Stimulated activated CD4-positive, alpha-beta T cell treated with anti-CD3 and anti-CD28 coated beads, Interleukin-2, amount 100 ng/mL, for 48 hours (primary cell): Measurements from ENCODE around the gene PPARD.
"Not testable (repeated sequence)": the region's sequence is repeated elsewhere in the genome, so short reads cannot be mapped to it uniquely, and the experiment has no call there.

ENCODE experiments used
- DNase-seq, 2 donors: peaks; one replicate each; pipeline ENCODE4 v3.0.0-alpha.2; 2020

PPARD gene

GRCh38 chr6:35388030-35388429, 45.7 kb downstream of the PPARD start:
- no peak for DNase-seq

DNA sequence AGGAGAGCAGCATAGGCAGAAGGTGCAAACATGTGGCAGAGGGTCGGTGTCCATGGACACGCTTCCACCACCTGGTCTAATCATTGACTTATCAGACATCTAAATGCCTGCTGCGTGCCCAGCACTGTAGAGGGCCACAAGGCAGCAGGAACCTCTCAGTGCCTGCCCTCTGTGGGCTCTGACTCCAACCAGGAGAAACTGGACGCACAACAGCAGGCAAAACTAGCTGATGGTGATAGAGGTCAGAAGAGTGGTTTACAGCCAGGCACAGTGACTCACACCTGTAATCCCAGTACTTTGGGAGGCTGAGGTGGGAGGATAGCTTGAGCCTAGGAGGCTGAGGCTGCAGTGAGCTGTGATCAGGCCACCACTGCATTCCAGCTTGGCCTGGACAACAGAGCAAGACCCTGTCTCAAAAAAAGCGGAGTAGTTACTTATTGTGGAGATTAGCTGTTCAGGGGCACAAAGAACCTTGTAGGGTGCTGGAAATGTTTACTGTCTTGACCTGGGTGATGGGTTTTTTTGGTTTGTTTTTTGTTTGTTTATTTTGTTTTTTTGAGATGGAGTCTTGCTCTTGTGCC, 46.5 kb downstream of the PPARD start:
- no peak for DNase-seq

DNA sequence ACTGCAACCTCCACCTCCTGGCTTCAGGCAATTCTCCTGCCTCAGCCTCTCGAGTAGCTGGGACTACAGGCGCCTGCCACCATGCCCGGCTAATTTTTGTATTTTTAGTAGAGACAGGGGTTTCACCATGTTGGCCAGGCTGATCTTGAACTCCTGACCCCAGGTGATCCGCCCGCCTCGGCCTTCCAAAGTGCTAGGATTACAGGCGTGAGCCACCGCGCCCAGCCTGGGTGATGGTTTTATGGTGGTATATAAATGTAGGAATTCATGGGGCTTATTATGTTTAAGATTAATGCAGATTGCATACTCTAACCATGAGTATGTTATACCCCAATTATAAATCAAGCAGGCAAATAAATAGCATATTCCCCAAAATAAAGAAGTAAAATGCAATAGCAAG, 47.0 kb downstream of the PPARD start:
- DNase-seq = not testable (repeated sequence)

- no peak for DNase-seq
Measured at GRCh38 chr6:35391240-35391968, 49.0 kb downstream of the PPARD start.

GRCh38 chr6:35392111-35392702, 49.8 kb downstream of the PPARD start:
- no peak for DNase-seq

DNA sequence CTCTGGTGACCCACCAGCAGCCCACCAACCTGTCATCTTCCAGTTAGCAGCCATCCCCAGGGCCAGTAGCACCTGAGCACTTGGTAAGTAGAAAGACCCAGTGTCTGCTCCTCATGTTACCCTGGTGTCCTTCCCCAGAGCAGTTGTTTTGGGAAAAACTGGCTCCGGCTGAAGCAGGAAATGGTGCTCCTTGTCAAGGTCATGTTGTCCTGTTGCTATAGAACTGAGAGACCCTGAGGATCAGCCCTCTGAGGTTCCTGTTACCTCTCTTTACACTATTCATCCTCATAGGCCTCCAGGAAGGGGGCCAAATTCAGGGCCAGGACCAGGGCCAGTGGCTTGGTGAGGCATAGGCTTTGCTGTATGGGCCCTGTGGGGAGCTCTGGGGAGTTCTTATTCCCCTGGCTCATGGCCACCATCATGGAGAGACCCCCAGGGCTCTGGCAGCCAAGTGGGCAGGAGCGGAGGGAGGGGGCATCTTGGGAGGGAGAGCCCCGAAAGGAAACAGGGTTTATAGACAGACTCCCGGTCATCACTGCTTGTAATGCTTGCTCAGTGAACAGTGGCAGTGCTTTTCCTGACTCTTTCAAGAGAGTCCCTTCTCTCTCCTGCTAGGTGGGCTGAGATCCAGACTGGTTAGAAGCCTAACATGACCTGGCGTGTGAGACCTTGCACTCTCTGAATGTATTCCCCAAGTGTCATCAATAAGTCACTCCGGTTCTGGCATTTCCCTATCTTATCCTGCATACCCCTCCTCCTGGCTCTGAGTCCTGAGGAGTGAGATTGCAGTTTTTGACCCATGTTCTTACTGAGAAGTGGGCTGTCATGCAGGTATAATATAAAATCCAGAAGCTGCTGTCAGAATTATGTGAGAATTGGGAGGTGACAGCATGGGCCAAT, 50.7 kb downstream of the PPARD start:
- no peak for DNase-seq

GRCh38 chr6:35396991-35397390, 54.6 kb downstream of the PPARD start:
- DNase-seq = no peak

- no peak for DNase-seq
Measured at GRCh38 chr6:35397806-35398418, 55.6 kb downstream of the PPARD start.

DNA sequence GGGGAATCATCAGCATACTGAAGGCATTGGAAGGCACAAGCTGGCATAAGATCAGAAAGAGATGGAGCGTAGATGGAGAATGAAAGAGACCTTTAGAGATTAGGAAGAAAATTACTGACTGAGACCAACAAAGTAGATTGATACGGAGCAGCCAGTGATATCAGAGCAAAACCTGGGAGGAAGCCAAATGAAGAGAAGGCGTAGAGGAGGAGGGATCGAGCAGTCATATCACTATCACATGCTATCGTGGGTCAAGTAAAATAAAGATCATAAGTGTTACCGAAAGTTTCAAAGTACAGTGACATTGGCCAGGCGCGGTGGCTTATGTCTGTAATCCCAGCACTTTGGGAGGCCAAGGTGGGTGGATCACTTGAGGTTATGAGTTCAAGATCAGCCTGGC, 56.2 kb downstream of the PPARD start:
- DNase-seq = no peak

DNA sequence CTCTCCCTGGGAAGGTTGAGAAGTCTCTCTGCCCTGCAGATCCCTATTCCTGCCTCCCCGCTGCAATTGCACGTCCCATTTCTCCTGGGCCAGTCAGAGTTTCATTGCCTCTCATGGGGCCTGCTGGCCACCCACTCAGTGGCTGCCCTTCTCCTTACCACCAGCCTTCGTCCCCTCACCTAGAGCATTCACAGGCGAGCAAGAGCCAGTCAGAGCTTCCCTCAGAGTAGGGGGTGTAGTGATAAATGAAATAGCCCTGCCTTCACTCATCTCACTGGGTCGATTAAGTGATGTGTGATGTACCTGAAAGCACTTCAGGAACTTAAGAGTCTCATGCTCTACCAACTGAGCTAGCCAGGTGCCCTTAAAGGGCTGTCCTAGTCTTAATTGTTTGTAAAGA, 57.8 kb downstream of the PPARD start:
- no peak for DNase-seq

DNA sequence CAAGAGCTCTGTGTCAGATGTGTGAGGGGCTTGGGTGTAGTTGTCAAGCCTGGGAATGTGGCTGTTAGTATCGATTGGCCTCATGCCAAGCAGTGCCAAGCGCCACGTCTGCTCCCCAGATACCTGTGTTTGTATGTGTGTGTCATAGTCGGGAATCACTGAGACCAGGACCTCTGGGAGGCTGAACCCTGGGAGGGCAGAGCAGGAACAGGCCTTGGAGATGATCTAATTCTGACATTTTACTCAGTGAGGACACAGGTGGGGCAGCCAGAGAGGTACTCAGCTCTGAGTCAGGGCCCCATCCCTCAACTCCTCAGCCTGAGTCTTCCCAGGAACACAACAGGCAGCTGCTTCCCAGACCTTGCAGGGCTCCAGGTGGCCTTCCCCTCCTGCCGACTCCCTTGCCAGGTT, 58.5 kb downstream of the PPARD start:
- no peak for DNase-seq

- DNase-seq = no peak
Measured at GRCh38 chr6:35401514-35401913, 59.2 kb downstream of the PPARD start.

- DNase-seq = no peak
Measured at GRCh38 chr6:35402136-35402855, 59.9 kb downstream of the PPARD start.

GRCh38 chr6:35402856-35403191, 60.5 kb downstream of the PPARD start:
- DNase-seq = no peak

- DNase-seq = no peak
Measured at GRCh38 chr6:35403544-35404442, 61.4 kb downstream of the PPARD start.

DNA sequence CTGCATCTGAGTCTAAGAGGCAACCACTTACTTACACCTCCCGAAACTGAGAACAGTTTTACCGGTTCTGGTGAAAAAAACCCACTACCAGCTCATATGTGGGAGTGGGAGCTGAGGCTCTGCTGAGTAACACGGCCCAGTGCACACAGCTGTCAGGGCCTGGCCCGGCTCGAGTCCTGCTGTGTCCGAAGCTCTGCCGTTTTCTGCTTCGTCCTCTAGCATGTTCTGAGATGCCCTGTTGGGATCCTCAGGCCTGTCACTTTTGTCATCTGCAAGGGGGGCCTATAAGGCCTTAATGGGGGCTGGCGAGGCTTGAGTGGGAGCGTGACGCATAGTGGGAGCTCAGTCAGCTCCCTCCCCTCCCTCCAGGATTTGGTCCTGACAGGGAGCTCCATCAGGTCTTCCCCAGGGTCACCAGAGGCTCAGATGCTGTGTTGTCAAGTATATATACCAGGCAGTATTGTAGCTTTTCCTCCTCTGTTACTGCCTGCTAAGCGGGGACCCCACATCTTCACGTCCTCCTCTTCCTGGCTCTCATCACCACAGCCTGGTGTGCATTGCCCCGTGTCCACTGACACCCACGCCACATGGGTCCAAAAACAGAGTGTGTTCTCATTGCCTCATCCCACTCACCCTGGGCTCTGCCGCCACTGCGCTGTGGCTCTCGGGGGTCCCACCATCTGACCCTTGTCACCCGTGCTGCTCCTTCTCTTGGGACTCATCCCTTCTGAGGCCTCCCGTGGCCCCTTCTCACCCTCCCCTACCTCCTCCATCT, 64.5 kb downstream of the PPARD start:
- DNase-seq = no peak

DNA sequence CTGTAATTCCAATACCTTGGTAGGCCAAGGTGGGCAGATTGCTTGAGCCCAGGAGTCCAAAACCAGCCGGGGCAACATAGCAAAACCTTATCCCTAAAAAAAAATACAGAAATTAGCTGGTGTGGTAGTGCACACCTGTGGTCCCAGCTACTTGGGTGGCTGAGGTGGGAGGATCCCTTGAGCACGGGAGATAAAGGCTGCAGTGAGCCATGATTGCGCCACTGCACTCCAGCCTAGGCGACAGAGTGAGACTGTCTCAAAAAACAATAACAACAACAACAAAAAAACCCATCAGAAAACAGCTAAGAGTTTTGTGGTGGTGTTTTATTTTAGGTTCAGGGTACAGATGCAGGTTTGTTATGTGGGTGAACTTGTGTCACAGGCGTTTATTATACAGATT, 66.9 kb downstream of the PPARD start:
- DNase-seq = no peak

GRCh38 chr6:35410131-35410530, 67.8 kb downstream of the PPARD start:
- no peak for DNase-seq

- no peak for DNase-seq
Measured at GRCh38 chr6:35411066-35411465, 68.7 kb downstream of the PPARD start.

GRCh38 chr6:35412102-35412501, 69.7 kb downstream of the PPARD start:
- DNase-seq = no peak

DNA sequence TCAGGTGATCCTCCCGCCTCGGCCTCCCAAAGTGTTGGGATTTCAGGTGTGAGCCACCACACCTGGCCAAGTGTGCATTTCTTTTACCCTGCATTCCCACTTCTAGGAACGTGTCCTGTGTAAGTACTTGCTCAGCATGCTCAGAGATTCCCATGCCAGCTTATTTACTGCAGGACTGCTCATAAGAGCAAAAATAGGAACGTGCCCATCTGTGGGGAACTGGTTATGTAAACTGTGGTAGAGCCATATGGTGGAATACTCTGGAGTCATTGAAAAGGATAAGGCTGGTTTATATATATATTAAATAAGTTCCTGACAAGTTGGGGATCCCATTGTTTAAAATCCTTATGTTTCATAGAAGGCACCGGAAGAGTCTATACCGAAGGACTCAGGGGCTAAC, 71.6 kb downstream of the PPARD start:
- DNase-seq = no peak
